MCF 10A (cell line): ENCODE data around the gene ACSL3. TPM values are rescaled to one million over a fixed set of nuclear protein-coding genes. Genes with fewer than 3 reads are reported as not detected.

ENCODE experiments used
- BruUV-seq: library from RNA; stranded (reverse); fragments of 400-500 nt; replicated peaks from 2 replicates; lab custom pipeline; 2021; lab: Mats Ljungman, UMichigan
- CTCF ChIA-PET: fragments of 300-600 bp; sonication (Branson Sonifier 250); formaldehyde crosslinking; extraction: SDS; loops from one replicate; lab custom pipeline; 2021; ENCODE audit warnings: antibody characterized with exemption, inconsistent platforms; lab: Yijun Ruan, JAX
- POLR2A ChIA-PET: fragments of 300-600, 350-650 bp; sonication (Branson Sonifier 250); formaldehyde crosslinking; extraction: SDS; loops from one replicate; lab custom pipeline; 2020; ENCODE audit warnings: antibody characterized with exemption, inconsistent platforms; lab: Yijun Ruan, JAX
- DNase-seq: peaks from one replicate; pipeline ENCODE4 v3.0.0-alpha.2; 2018; ENCODE audit not compliant: unreplicated experiment
- H3K27ac Mint-ChIP-seq: one replicate; pipeline ENCODE4 v1.8.0; 2022; ENCODE audit warnings: mild to moderate bottlenecking, low read depth, mixed read lengths; ENCODE audit not compliant: unreplicated experiment
- H3K27me3 Mint-ChIP-seq: one replicate; pipeline ENCODE4 v1.8.0; 2022; ENCODE audit warnings: mixed read lengths; ENCODE audit not compliant: insufficient read depth, unreplicated experiment
- H3K36me3 Mint-ChIP-seq: one replicate; pipeline ENCODE4 v1.8.0; 2022; ENCODE audit warnings: mild to moderate bottlenecking, moderate library complexity, mixed read lengths; ENCODE audit not compliant: insufficient read depth, unreplicated experiment
- H3K4me1 Mint-ChIP-seq: one replicate; pipeline ENCODE4 v1.8.0; 2022; ENCODE audit warnings: mixed read lengths; ENCODE audit not compliant: insufficient read depth, unreplicated experiment
- H3K4me3 Mint-ChIP-seq: one replicate; pipeline ENCODE4 v1.8.0; 2022; ENCODE audit warnings: mild to moderate bottlenecking, moderate library complexity, mixed read lengths; ENCODE audit not compliant: unreplicated experiment
- H3K9me3 Mint-ChIP-seq: one replicate; pipeline ENCODE4 v1.8.0; 2022; ENCODE audit warnings: mixed read lengths; ENCODE audit not compliant: unreplicated experiment
- intact Hi-C: fragments of 100-400 bp; cut with micrococcal nuclease; formaldehyde crosslinking; loops from 2 replicates; pipeline ENCODE4 v1.14.1; 2022
- total RNA-seq: library from RNA; stranded (reverse); gene quantifications from 2 replicates; pipeline ENCODE4 v1.2.3, GENCODE V29; 2022
- TF ChIP-seq, protein P1 (sequence below): fragments of 200-600 bp; IDR thresholded peaks from one replicate; pipeline ENCODE4 v1.8.0; 2022; ENCODE audit warnings: antibody characterized with exemption, mild to moderate bottlenecking; ENCODE audit not compliant: unreplicated experiment

Gene ACSL3
- total RNA-seq, 1 experiment from 2014 or later, result 183 TPM

DNA sequence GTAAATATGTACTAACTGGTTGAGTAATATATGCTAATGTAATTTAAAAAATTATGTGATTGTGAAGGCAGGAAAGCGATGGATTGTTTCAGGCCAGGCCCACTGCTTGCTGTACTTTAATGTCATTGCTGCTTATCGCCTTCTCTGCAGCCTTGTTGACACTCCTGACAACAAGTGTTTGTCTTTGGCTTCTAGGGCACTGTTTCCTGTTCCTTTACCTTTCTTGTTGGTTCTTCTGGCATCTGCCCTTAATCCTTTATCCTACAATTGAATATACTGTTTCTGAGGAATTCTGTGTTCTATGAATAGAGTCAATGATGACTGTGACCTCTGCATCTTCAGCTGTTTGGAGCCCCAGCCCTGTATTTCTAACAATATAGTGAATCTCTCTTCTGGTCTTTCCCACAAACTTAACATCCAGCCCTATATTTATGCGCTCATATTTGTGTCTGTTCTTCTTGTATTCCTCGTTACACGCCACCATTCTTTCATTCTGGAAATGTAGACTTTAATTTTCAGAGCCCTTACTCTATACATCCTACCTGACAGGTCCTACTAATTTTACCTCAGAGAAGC lies 17.6 kb downstream of the ACSL3 start:
- no TSS peak for BruUV-seq
- POLR2A ChIA-PET, result interaction anchor here (0.9 to 13.3 kb wide), 6 partner anchors 8 to 65 kb away, joined by 3 to 240 read pairs (median 6); partner anchors contain the start of gene ACSL3
- intact Hi-C loops, result loop anchor here (2.0 kb wide), 1 partner anchor 16 kb away; no protein-coding TSS in a partner anchor
- H3K4me3 Mint-ChIP-seq, result peak overlapping the region; percentile 39
- TF ChIP-seq, protein P1, sequence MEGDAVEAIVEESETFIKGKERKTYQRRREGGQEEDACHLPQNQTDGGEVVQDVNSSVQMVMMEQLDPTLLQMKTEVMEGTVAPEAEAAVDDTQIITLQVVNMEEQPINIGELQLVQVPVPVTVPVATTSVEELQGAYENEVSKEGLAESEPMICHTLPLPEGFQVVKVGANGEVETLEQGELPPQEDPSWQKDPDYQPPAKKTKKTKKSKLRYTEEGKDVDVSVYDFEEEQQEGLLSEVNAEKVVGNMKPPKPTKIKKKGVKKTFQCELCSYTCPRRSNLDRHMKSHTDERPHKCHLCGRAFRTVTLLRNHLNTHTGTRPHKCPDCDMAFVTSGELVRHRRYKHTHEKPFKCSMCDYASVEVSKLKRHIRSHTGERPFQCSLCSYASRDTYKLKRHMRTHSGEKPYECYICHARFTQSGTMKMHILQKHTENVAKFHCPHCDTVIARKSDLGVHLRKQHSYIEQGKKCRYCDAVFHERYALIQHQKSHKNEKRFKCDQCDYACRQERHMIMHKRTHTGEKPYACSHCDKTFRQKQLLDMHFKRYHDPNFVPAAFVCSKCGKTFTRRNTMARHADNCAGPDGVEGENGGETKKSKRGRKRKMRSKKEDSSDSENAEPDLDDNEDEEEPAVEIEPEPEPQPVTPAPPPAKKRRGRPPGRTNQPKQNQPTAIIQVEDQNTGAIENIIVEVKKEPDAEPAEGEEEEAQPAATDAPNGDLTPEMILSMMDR, result no peak
- no peaks in the 10 kb centered on the region for H3K27me3 Mint-ChIP-seq
- DNase-seq, result no peak
- H3K9me3 Mint-ChIP-seq, result no peaks in the 10 kb centered on the region
- CTCF ChIA-PET, result interaction anchor here (0.7 to 2.1 kb wide), 3 partner anchors 17 to 43 kb away, joined by 3 to 7 read pairs (median 3); no protein-coding TSS in a partner anchor
- H3K4me1 Mint-ChIP-seq, result peaks cover 39% of the 10 kb centered on the region
- H3K27ac Mint-ChIP-seq, result peak overlapping the region; percentile 74
- H3K36me3 Mint-ChIP-seq, result peaks cover 6% of the 10 kb centered on the region

- POLR2A ChIA-PET, result interaction anchor here (0.7 to 13.3 kb wide), 7 partner anchors 8 to 263 kb away, joined by 3 to 240 read pairs (median 3); partner anchors contain the start of gene ACSL3
- H3K9me3 Mint-ChIP-seq, result no peaks in the 10 kb centered on the region
- CTCF ChIA-PET, result interaction anchor here (0.7 to 0.9 kb wide), 2 partner anchors 17 to 170 kb away, joined by 3 read pairs; no protein-coding TSS in a partner anchor
- H3K27ac Mint-ChIP-seq, result peak overlapping the region; percentile 74
- DNase-seq, result peak; percentile 86
- peaks cover 6% of the 10 kb centered on the region for H3K36me3 Mint-ChIP-seq
- H3K4me3 Mint-ChIP-seq, result peak overlapping the region; percentile 39
- intact Hi-C loops, result loop anchor here (2.0 kb wide), 1 partner anchor 16 kb away; no protein-coding TSS in a partner anchor
- no TSS peak for BruUV-seq
- H3K27me3 Mint-ChIP-seq, result no peaks in the 10 kb centered on the region
- TF ChIP-seq, protein P1, result no peak
- H3K4me1 Mint-ChIP-seq, result peaks cover 45% of the 10 kb centered on the region
These were observed 18.2 kb downstream of the ACSL3 start for GRCh38 chr2:222878877-222879603.

DNA sequence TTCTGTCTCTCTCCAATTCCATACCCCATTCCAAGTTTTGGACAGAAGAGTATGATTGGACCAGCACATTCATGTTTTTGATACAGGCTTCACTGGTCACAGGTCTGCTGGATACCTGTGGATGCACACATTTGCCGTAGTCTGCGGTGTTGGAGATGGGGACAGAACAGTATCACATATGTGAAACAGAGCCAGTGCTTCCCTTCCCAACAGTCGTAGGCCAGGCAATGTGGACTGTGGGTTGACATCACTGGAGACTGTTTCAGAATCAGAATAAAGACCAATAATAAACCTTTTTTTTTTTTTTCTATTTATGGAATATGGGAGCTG lies 18.7 kb downstream of the ACSL3 start:
- no TSS peak for BruUV-seq
- Mint-ChIP-seq H3K4me3 (peak overlapping the region; percentile 39), H3K9me3 (no peaks in the 10 kb centered on the region), H3K27ac (peak overlapping the region; percentile 74), H3K36me3 (peaks cover 6% of the 10 kb centered on the region), H3K4me1 (peaks cover 50% of the 10 kb centered on the region), H3K27me3 (no peaks in the 10 kb centered on the region)
- POLR2A ChIA-PET, result interaction anchor here (0.7 to 13.3 kb wide), 7 partner anchors 8 to 264 kb away, joined by 3 to 240 read pairs (median 3); partner anchors contain the start of gene ACSL3
- intact Hi-C loops, result loop anchor here (2.0 kb wide), 1 partner anchor 17 kb away; no protein-coding TSS in a partner anchor
- no peak for DNase-seq
- CTCF ChIA-PET, result interaction anchor here (0.7 to 0.9 kb wide), 2 partner anchors 18 to 170 kb away, joined by 3 read pairs; no protein-coding TSS in a partner anchor
- TF ChIP-seq, protein P1, result no peak

DNA sequence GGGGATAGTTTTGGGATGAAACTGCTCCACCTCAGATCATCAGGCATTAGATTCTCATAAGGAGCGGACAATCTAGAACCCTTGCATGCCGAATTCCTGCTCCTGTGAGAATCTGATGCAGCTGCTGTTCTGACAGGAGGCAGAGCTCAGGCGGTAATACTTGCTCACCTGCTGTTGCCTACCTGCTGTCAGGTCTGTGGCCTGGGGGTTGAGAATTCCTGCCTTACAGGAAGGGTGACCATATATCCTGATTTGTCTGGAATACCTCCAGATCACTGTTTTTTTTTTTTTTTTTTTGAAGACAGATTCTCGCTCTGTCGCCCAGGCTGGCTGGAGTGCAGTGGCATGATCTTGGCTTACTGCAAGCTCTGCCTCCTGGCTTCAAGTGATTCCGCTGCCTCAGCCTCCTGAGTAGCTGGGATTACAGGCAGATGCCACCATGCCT lies 21.7 kb downstream of the ACSL3 start:
- BruUV-seq, result no TSS peak
- H3K4me1 Mint-ChIP-seq, result peaks cover 56% of the 10 kb centered on the region
- no peaks in the 10 kb centered on the region for H3K27me3 Mint-ChIP-seq
- TF ChIP-seq, protein P1, result no peak
- ChIA-PET POLR2A (interaction anchor here (0.6 to 13.3 kb wide), 4 partner anchors 8 to 459 kb away, joined by 3 to 240 read pairs (median 4); partner anchors contain the start of gene ACSL3), CTCF (interaction anchor here (0.8 to 2.3 kb wide), 6 partner anchors 20 to 192 kb away, joined by 3 to 7 read pairs (median 4); no protein-coding TSS in a partner anchor)
- intact Hi-C loops, result no loop called here
- DNase-seq, result peak; percentile 53
- peak overlapping the region; percentile 12 for H3K27ac Mint-ChIP-seq
- H3K36me3 Mint-ChIP-seq, result peaks cover 8% of the 10 kb centered on the region
- no peaks in the 10 kb centered on the region for H3K9me3 Mint-ChIP-seq
- H3K4me3 Mint-ChIP-seq, result no peak overlapping the region
